ENCODE data around the gene RHOF.

DNA sequence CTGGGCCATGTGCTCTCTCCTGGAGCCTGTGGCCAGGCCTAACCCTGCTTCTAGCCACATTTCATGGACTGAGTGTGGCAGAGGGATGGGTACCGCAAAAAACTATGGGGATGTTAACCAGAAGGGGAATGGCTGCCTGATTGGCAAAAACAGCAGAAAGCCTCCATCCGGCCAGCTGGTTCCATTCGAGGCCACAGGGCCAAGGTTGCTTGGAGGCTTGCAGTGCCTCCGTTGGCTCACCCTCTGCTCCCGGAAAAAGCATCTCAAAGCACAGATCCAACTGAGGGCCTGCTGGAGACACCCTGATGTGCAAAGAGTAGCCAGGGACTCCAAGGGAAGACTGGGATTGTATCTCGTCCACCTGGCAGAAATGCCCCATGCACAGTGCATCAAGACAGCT, 64.5 kb downstream of the RHOF start:
- TF ChIP-seq, protein P1, sequence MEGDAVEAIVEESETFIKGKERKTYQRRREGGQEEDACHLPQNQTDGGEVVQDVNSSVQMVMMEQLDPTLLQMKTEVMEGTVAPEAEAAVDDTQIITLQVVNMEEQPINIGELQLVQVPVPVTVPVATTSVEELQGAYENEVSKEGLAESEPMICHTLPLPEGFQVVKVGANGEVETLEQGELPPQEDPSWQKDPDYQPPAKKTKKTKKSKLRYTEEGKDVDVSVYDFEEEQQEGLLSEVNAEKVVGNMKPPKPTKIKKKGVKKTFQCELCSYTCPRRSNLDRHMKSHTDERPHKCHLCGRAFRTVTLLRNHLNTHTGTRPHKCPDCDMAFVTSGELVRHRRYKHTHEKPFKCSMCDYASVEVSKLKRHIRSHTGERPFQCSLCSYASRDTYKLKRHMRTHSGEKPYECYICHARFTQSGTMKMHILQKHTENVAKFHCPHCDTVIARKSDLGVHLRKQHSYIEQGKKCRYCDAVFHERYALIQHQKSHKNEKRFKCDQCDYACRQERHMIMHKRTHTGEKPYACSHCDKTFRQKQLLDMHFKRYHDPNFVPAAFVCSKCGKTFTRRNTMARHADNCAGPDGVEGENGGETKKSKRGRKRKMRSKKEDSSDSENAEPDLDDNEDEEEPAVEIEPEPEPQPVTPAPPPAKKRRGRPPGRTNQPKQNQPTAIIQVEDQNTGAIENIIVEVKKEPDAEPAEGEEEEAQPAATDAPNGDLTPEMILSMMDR (IDR thresholded peaks at IDR 0.05): no peak
- no peak for TF ChIP-seq POLR2A (IDR thresholded peaks at IDR 0.05)
- no peak for TF ChIP-seq POLR2AphosphoS5 (IDR thresholded peaks at IDR 0.05)

All from prostate gland (tissue), 2 donors.